DND-41 (cell line): ENCODE measurements around the gene ALOX5.

ENCODE experiments used
- CTCF ChIP-seq: IDR thresholded peaks from 2 replicates; pipeline ENCODE4 v1.5.1; 2012; ENCODE audit warnings: borderline replicate concordance, low read length, moderate library complexity, mild to moderate bottlenecking; ENCODE audit not compliant: poor library complexity, severe bottlenecking; ENCODE audit errors: extremely low read depth
- EZH2 ChIP-seq: IDR thresholded peaks from 3 replicates; pipeline ENCODE4 v1.6.1; 2012; ENCODE audit warnings: borderline replicate concordance, low read depth, mild to moderate bottlenecking, moderate library complexity, low read length, inconsistent platforms; ENCODE audit not compliant: severe bottlenecking

GRCh38 chr10:45471059-45471458 lies 97.0 kb downstream of the ALOX5 start:
- no peak for TF ChIP-seq CTCF
- no peak for TF ChIP-seq EZH2
